ENCODE data around the gene INTS7. TPM values are rescaled to one million over a fixed set of nuclear protein-coding genes. Genes with fewer than 3 reads are reported as not detected.

INTS7 gene
- total RNA-seq, 2 donors from 2014 or later, result 27.6 to 32.8 TPM

DNA sequence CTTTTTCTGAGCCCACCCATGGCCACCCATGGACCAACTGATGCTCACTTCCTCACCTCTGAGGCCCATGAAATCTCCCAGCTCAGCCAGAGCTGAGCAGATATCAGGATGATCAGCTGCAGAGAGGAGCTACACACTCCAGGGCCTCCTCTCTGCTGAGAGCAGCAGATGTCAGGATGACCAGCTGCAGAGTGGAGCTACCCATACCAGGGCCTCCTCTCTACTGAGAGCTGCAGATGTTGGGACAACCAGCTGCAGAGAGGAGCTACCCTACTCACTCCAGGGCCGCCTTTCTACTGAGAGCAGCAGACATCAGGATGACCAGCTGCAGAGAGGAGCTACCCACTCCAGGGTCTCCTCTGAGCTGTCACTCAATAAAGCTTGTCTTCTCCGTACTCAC lies 133.4 kb downstream of the INTS7 start:
- Mint-ChIP-seq H3K9me3 (peaks cover 26% of the 10 kb centered on the region), H3K4me1 (no peaks in the 10 kb centered on the region), H3K27me3 (ENCODE audit: insufficient read depth) (peaks cover 2% of the 10 kb centered on the region), H3K4me3 (no peak overlapping the region), H3K27ac (no peak overlapping the region), H3K36me3 (ENCODE audit: low read depth) (peaks cover 2% of the 10 kb centered on the region)
- no peaks in the 10 kb centered on the region for H3K27me3 ChIP-seq (ENCODE audit: control insufficient read depth, insufficient read depth, low read length, poor library complexity, severe bottlenecking)
- TF ChIP-seq, protein P1, sequence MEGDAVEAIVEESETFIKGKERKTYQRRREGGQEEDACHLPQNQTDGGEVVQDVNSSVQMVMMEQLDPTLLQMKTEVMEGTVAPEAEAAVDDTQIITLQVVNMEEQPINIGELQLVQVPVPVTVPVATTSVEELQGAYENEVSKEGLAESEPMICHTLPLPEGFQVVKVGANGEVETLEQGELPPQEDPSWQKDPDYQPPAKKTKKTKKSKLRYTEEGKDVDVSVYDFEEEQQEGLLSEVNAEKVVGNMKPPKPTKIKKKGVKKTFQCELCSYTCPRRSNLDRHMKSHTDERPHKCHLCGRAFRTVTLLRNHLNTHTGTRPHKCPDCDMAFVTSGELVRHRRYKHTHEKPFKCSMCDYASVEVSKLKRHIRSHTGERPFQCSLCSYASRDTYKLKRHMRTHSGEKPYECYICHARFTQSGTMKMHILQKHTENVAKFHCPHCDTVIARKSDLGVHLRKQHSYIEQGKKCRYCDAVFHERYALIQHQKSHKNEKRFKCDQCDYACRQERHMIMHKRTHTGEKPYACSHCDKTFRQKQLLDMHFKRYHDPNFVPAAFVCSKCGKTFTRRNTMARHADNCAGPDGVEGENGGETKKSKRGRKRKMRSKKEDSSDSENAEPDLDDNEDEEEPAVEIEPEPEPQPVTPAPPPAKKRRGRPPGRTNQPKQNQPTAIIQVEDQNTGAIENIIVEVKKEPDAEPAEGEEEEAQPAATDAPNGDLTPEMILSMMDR (conservative IDR thresholded peaks at IDR 0.05), result no peak
- H3K4me3 ChIP-seq (ENCODE audit: low read length), result peak overlapping the region; percentile 45
- 83 to 94% methylated on average over 1 to 2 of the region's 2 CpGs for WGBS, 2 experiments (ENCODE audit: insufficient coverage in 1 of 2, insufficient read length in 1 of 2)
- DNase-seq, result no peak
- peaks cover 10% of the 10 kb centered on the region for H3K9me3 ChIP-seq (ENCODE audit: control insufficient read depth, low read length)
- H3K4me1 ChIP-seq (ENCODE audit: control insufficient read depth, insufficient read depth, low read length), result no peaks in the 10 kb centered on the region
- H3K36me3 ChIP-seq (ENCODE audit: control insufficient read depth, insufficient read depth, low read length), result no peaks in the 10 kb centered on the region
- H3K9ac ChIP-seq (ENCODE audit: extremely low read depth, low read length, poor library complexity, severe bottlenecking), result no peak overlapping the region
- H3K27ac ChIP-seq (ENCODE audit: low read depth, low read length), result no peak overlapping the region

DNA sequence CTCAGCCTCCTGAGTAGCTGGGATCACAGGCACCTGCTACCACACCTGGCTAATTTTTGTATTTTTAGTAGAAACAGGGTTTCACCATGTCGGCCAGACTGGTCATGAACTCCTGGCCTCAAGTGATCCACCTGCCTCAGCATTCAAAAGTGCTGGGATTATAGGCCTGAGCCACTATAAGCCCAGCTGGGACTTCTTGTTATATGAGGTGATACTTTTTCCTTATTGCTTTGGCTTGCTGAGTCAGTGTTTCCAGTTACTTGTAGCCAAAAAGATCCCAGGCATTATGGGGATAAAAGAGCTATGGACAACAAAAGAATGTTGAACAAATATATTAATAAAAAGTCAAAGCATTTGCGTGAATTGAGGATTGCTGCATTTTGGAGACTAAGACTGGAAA lies 134.9 kb downstream of the INTS7 start:
- Mint-ChIP-seq H3K27me3 (ENCODE audit: insufficient read depth) (peaks cover 2% of the 10 kb centered on the region), H3K27ac (no peak overlapping the region), H3K4me1 (peaks cover 7% of the 10 kb centered on the region), H3K9me3 (peaks cover 26% of the 10 kb centered on the region), H3K36me3 (ENCODE audit: low read depth) (peaks cover 2% of the 10 kb centered on the region), H3K4me3 (no peak overlapping the region)
- H3K27ac ChIP-seq (ENCODE audit: low read depth, low read length), result no peak overlapping the region
- no peak overlapping the region for H3K9ac ChIP-seq (ENCODE audit: extremely low read depth, low read length, poor library complexity, severe bottlenecking)
- DNase-seq, result no peak
- TF ChIP-seq, protein P1 (conservative IDR thresholded peaks at IDR 0.05), result no peak
- no peak overlapping the region for H3K4me3 ChIP-seq (ENCODE audit: low read length)
- no peaks in the 10 kb centered on the region for H3K27me3 ChIP-seq (ENCODE audit: control insufficient read depth, insufficient read depth, low read length, poor library complexity, severe bottlenecking)
- 89 to 100% methylated on average over 2 of the region's 2 CpGs for WGBS, 2 experiments (ENCODE audit: insufficient coverage in 1 of 2, insufficient read length in 1 of 2)
- no peaks in the 10 kb centered on the region for H3K36me3 ChIP-seq (ENCODE audit: control insufficient read depth, insufficient read depth, low read length)
- peaks cover 10% of the 10 kb centered on the region for H3K9me3 ChIP-seq (ENCODE audit: control insufficient read depth, low read length)
- peaks cover 6% of the 10 kb centered on the region for H3K4me1 ChIP-seq (ENCODE audit: control insufficient read depth, insufficient read depth, low read length)

DNA sequence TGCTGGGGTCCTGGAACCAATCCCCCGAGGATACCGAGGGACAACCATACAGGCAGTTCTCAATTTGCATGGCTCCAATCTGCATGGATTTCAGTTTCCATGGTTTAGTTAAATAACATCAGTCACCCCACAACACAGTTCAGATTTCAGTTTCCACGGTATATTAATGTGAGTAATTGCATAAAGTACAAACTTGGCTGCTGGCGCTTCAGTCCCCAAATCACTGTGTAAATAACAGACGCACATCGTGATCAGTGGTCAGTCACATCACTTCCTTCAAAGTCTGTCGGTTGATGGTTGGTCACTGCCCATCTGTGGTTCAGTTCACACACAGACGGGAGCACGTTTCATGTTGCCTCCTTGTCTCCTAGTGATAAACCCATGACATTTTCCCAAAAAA lies 138.4 kb downstream of the INTS7 start:
- no peak for DNase-seq
- H3K36me3 ChIP-seq (ENCODE audit: control insufficient read depth, insufficient read depth, low read length), result no peaks in the 10 kb centered on the region
- Mint-ChIP-seq H3K36me3 (ENCODE audit: low read depth) (no peaks in the 10 kb centered on the region), H3K4me1 (peaks cover 24% of the 10 kb centered on the region), H3K27me3 (ENCODE audit: insufficient read depth) (no peaks in the 10 kb centered on the region), H3K9me3 (peaks cover 10% of the 10 kb centered on the region), H3K27ac (no peak overlapping the region), H3K4me3 (no peak overlapping the region)
- H3K9me3 ChIP-seq (ENCODE audit: control insufficient read depth, low read length), result peaks cover 10% of the 10 kb centered on the region
- TF ChIP-seq, protein P1 (conservative IDR thresholded peaks at IDR 0.05), result no peak
- no peak overlapping the region for H3K9ac ChIP-seq (ENCODE audit: extremely low read depth, low read length, poor library complexity, severe bottlenecking)
- peaks cover 7% of the 10 kb centered on the region for H3K4me1 ChIP-seq (ENCODE audit: control insufficient read depth, insufficient read depth, low read length)
- no peaks in the 10 kb centered on the region for H3K27me3 ChIP-seq (ENCODE audit: control insufficient read depth, insufficient read depth, low read length, poor library complexity, severe bottlenecking)
- no peak overlapping the region for H3K4me3 ChIP-seq (ENCODE audit: low read length)
- no peak overlapping the region for H3K27ac ChIP-seq (ENCODE audit: low read depth, low read length)
- WGBS, 2 experiments (ENCODE audit: insufficient coverage in 1 of 2, insufficient read length in 1 of 2), result 85 to 89% methylated on average over 8 to 9 of the region's 9 CpGs

All from endodermal cell (in vitro differentiated cells).